Esophagus (tissue), 2 donors: ENCODE data around the gene USP14. TPM values are rescaled to one million over a fixed set of nuclear protein-coding genes. Genes with fewer than 3 reads are reported as not detected.
"Not testable (repeated sequence)": the region's sequence is repeated elsewhere in the genome, so short reads cannot be mapped to it uniquely, and the experiment has no call there.

Experiments used
- H3K27ac ChIP-seq, 2 donors: one replicate each; pipeline ENCODE4 v1.5.1; 2013; ENCODE audit warnings: low read depth in 2 of 2, mild to moderate bottlenecking in 2 of 2, inconsistent platforms in 1 of 2, low read length in 1 of 2, moderate library complexity in 1 of 2
- H3K27me3 ChIP-seq, 2 donors: one replicate each; pipeline ENCODE4 v1.6.1; 2013; ENCODE audit warnings: low read length in 2 of 2, control low read depth in 1 of 2, mild to moderate bottlenecking in 1 of 2; ENCODE audit not compliant: insufficient read depth in 2 of 2, control insufficient read depth in 1 of 2
- H3K36me3 ChIP-seq, 2 donors: one replicate each; pipeline ENCODE4 v1.6.1; 2013; ENCODE audit warnings: low read length in 1 of 2; ENCODE audit not compliant: control insufficient read depth in 2 of 2, insufficient read depth in 2 of 2
- H3K4me1 ChIP-seq, 2 donors: one replicate each; pipeline ENCODE4 v1.6.1; 2013; ENCODE audit warnings: low read length in 1 of 2; ENCODE audit not compliant: control insufficient read depth in 2 of 2, insufficient read depth in 2 of 2
- H3K4me3 ChIP-seq, 2 donors: one replicate each; pipeline ENCODE4 v1.5.1; 2013; ENCODE audit warnings: low read length in 2 of 2, mild to moderate bottlenecking in 2 of 2, low read depth in 1 of 2, moderate library complexity in 1 of 2
- H3K9me3 ChIP-seq, 2 donors: one replicate each; pipeline ENCODE4 v1.6.1; 2013; ENCODE audit warnings: mild to moderate bottlenecking in 2 of 2, low read depth in 1 of 2, low read length in 1 of 2, moderate library complexity in 1 of 2; ENCODE audit not compliant: control insufficient read depth in 2 of 2, insufficient read depth in 1 of 2
- WGBS, 2 donors: extraction: QIAGEN DNeasy Blood & Tissue Kit; methylation state at CpG; one replicate each; pipeline ENCODE4 v1.1.7; 2013; 5-methylcytosine and 5-hydroxymethylcytosine counted together
- polyA plus RNA-seq, 2 donors: library from polyadenylated mRNA; stranded (reverse); fragments of 200-250 nt; gene quantifications; one replicate each; pipeline ENCODE4 v1.2.3, GENCODE V29; 2013
- donor health status: healthy with polysubstance abuse.
- donor health status: Bipolar disorder and iron deficiency.

USP14 gene
- 10 to 100 TPM; 13.8 to 23.4 TPM for polyA plus RNA-seq

- Histone ChIP-seq H3K4me3 (peak within 1 kb of the TSS; percentile 89 to 95), H3K36me3 (no peaks in the 10 kb centered on the region), H3K4me1 (peaks cover 0 to 2% of the 10 kb centered on the region in 2 donors), H3K9me3 (no peaks in the 10 kb centered on the region), H3K27ac (peak within 1 kb of the TSS; percentile 79 to 89), H3K27me3 (no peaks in the 10 kb centered on the region)
- WGBS, 2 donors: 2% methylated on average over 80 to 89 of the region's 89 CpGs
Observed at GRCh38 chr18:158128-159036, at the start of gene USP14. Gene USP14, plus strand, starts transcription at chr18:158557. Its CDS starts 142 bp downstream, at chr18:158699.

- H3K36me3 ChIP-seq, H3K4me1 ChIP-seq, H3K27ac ChIP-seq, H3K9me3 ChIP-seq, H3K4me3 ChIP-seq, H3K27me3 ChIP-seq: not testable (repeated sequence)
- WGBS, 2 donors: no CpG with 5 or more reads among the region's 3 CpGs
Observed at GRCh38 chr18:108665-109063, 49.7 kb upstream of the USP14 start.

GRCh38 chr18:109130-109921 lies 49.0 kb upstream of the USP14 start:
- H3K36me3 ChIP-seq, H3K4me1 ChIP-seq, H3K27ac ChIP-seq, H3K27me3 ChIP-seq, H3K4me3 ChIP-seq, H3K9me3 ChIP-seq: not testable (repeated sequence)
- WGBS, 2 donors: 26 to 35% methylated on average over 7 of the region's 7 CpGs

GRCh38 chr18:109922-110261 lies 48.5 kb upstream of the USP14 start:
- 54 to 60% methylated on average over 5 of the region's 5 CpGs for WGBS, 2 donors
- H3K4me1 ChIP-seq, H3K9me3 ChIP-seq, H3K36me3 ChIP-seq, H3K4me3 ChIP-seq, H3K27me3 ChIP-seq, H3K27ac ChIP-seq: not testable (repeated sequence)

- WGBS, 2 donors: 48 to 55% methylated on average over 4 of the region's 4 CpGs
- not testable (repeated sequence) for H3K4me1 ChIP-seq, H3K27ac ChIP-seq, H3K4me3 ChIP-seq, H3K9me3 ChIP-seq, H3K27me3 ChIP-seq, H3K36me3 ChIP-seq
Observed at GRCh38 chr18:110351-111201, 47.8 kb upstream of the USP14 start.

GRCh38 chr18:111306-112014 lies 46.9 kb upstream of the USP14 start:
- no peaks in the 10 kb centered on the region for H3K27me3 ChIP-seq
- H3K27ac ChIP-seq: peak overlapping the region in 1 of 2 donors; percentile 60
- H3K9me3 ChIP-seq: no peaks in the 10 kb centered on the region
- H3K4me3 ChIP-seq: peak overlapping the region; percentile 33 to 54
- peaks cover 0 to 4% of the 10 kb centered on the region in 2 donors for H3K4me1 ChIP-seq
- 21 to 26% methylated on average over 35 to 42 of the region's 42 CpGs for WGBS, 2 donors
- no peaks in the 10 kb centered on the region for H3K36me3 ChIP-seq

GRCh38 chr18:112015-112733 lies 46.2 kb upstream of the USP14 start:
- H3K36me3 ChIP-seq, H3K9me3 ChIP-seq, H3K27ac ChIP-seq, H3K4me1 ChIP-seq, H3K27me3 ChIP-seq: not testable (repeated sequence)
- 28 to 35% methylated on average over 24 to 35 of the region's 43 CpGs for WGBS, 2 donors
- peak overlapping the region in 1 of 2 donors; percentile 54 for H3K4me3 ChIP-seq

- not testable (repeated sequence) for H3K4me1 ChIP-seq, H3K27ac ChIP-seq, H3K9me3 ChIP-seq, H3K36me3 ChIP-seq, H3K27me3 ChIP-seq, H3K4me3 ChIP-seq
- 68 to 72% methylated on average over 7 of the region's 7 CpGs for WGBS, 2 donors
Observed at GRCh38 chr18:120539-121260, 37.7 kb upstream of the USP14 start.
